CD14-positive monocyte (primary cell): ENCODE measurements around the gene COL19A1. TPM values are rescaled to one million over a fixed set of nuclear protein-coding genes. Genes with fewer than 3 reads are reported as not detected.

Experiments
- DNase-seq, 3 donors: peaks; one replicate each; pipeline ENCODE4 v3.0.0-alpha.2; 2011 to 2022
- H2AFZ ChIP-seq: 2 replicates; pipeline ENCODE4 v1.6.0; 2012; ENCODE audit warnings: mild to moderate bottlenecking, low read depth, low read length, inconsistent platforms; ENCODE audit not compliant: insufficient read depth, poor library complexity, severe bottlenecking
- H3K27ac ChIP-seq, 2 donors: 1 replicate in 1 of 2; 2 replicates in 1 of 2; pipeline ENCODE4 v1.5.1; 2012 to 2013; ENCODE audit warnings: low read length in 2 of 2, control low read depth in 1 of 2, inconsistent platforms in 1 of 2, low read depth in 1 of 2, mild to moderate bottlenecking in 1 of 2
- H3K27me3 ChIP-seq, 2 donors: one replicate each; pipeline versions ENCODE4 v1.6.0 to v1.6.1; 2011 to 2013; ENCODE audit warnings: low read length in 2 of 2; ENCODE audit not compliant: control insufficient read depth in 2 of 2, insufficient read depth in 2 of 2
- H3K36me3 ChIP-seq, 2 donors: replicated peaks in 1 of 2; 1 replicate in 1 of 2; 2 replicates in 1 of 2; pipeline versions ENCODE4 v1.5.1 to v1.6.1; 2012 to 2013; ENCODE audit warnings: low read length in 2 of 2, control low read depth in 1 of 2, inconsistent platforms in 1 of 2, mild to moderate bottlenecking in 1 of 2; ENCODE audit not compliant: insufficient read depth in 2 of 2, control insufficient read depth in 1 of 2
- H3K4me1 ChIP-seq, 2 donors: 1 replicate in 1 of 2; 2 replicates in 1 of 2; pipeline versions ENCODE4 v1.5.1 to v1.6.1; 2012 to 2013; ENCODE audit warnings: low read length in 2 of 2, control low read depth in 1 of 2, inconsistent platforms in 1 of 2, mild to moderate bottlenecking in 1 of 2, moderate library complexity in 1 of 2; ENCODE audit not compliant: insufficient read depth in 2 of 2, control insufficient read depth in 1 of 2
- H3K4me2 ChIP-seq: replicated peaks from 2 replicates; pipeline ENCODE3; 2012; ENCODE audit warnings: low read length, moderate library complexity, mild to moderate bottlenecking; ENCODE audit not compliant: poor library complexity, severe bottlenecking; ENCODE audit errors: extremely low read depth
- H3K4me3 ChIP-seq, 3 experiments: fragments of 200-600 bp in 1 of 3; sonication (generic) in 1 of 3; replicated peaks in 1 of 3; 1 replicate in 2 of 3; 2 replicates in 1 of 3; pipeline ENCODE4 v1.5.1; 2011 to 2013; ENCODE audit warnings: low read length in 3 of 3, mild to moderate bottlenecking in 3 of 3, control low read depth in 2 of 3, low read depth in 2 of 3, inconsistent platforms in 1 of 3, moderate library complexity in 1 of 3
- H3K79me2 ChIP-seq: 2 replicates; pipeline ENCODE4 v1.6.0; 2012; ENCODE audit warnings: mild to moderate bottlenecking, control low read depth, inconsistent platforms, low read length, moderate library complexity; ENCODE audit not compliant: insufficient read depth
- H3K9ac ChIP-seq: 2 replicates; pipeline ENCODE4 v1.6.0; 2017; ENCODE audit warnings: low read length, mild to moderate bottlenecking; ENCODE audit not compliant: insufficient read depth, poor library complexity, severe bottlenecking
- H3K9me3 ChIP-seq, 2 donors: replicated peaks in 1 of 2; 1 replicate in 1 of 2; 2 replicates in 1 of 2; pipeline versions ENCODE4 v1.5.1 to v1.6.1; 2012 to 2013; ENCODE audit warnings: low read length in 2 of 2, control low read depth in 1 of 2; ENCODE audit not compliant: control insufficient read depth in 1 of 2, insufficient read depth in 1 of 2
- H4K20me1 ChIP-seq: 2 replicates; pipeline ENCODE4 v1.6.0; 2012; ENCODE audit warnings: mild to moderate bottlenecking, low read length, control low read depth, moderate library complexity; ENCODE audit not compliant: insufficient read depth
- H3K27ac Mint-ChIP-seq, 7 donors: one replicate each; pipeline ENCODE4 v1.8.0; 2020; ENCODE audit warnings: mild to moderate bottlenecking in 7 of 7, mixed read lengths in 7 of 7, moderate library complexity in 6 of 7, inconsistent platforms in 2 of 7
- H3K27me3 Mint-ChIP-seq, 3 donors: one replicate each; pipeline ENCODE4 v1.8.0; 2021 to 2022; ENCODE audit warnings: low read depth in 3 of 3, mild to moderate bottlenecking in 3 of 3, mixed read lengths in 3 of 3, moderate library complexity in 3 of 3, inconsistent platforms in 1 of 3
- H3K36me3 Mint-ChIP-seq, 2 donors: one replicate each; pipeline ENCODE4 v1.8.0; 2020; ENCODE audit warnings: mixed read lengths in 2 of 2, inconsistent platforms in 1 of 2, mild to moderate bottlenecking in 1 of 2
- H3K4me1 Mint-ChIP-seq: one replicate; pipeline ENCODE4 v1.8.0; 2020; ENCODE audit warnings: mild to moderate bottlenecking, mixed read lengths
- H3K4me3 Mint-ChIP-seq, 2 donors: one replicate each; pipeline ENCODE4 v1.8.0; 2020; ENCODE audit warnings: mild to moderate bottlenecking in 2 of 2, mixed read lengths in 2 of 2, moderate library complexity in 1 of 2
- H3K9me3 Mint-ChIP-seq, 7 donors: one replicate each; pipeline ENCODE4 v1.8.0; 2020 to 2022; ENCODE audit warnings: mixed read lengths in 7 of 7, mild to moderate bottlenecking in 6 of 7, moderate library complexity in 6 of 7, inconsistent platforms in 2 of 7
- WGBS: methylation state at CpG from one replicate; pipeline ENCODE4 v1.1.5; 2013; ENCODE audit warnings: missing lambda C conversion rate; ENCODE audit not compliant: insufficient coverage; 5-methylcytosine and 5-hydroxymethylcytosine counted together
- intact Hi-C, 2 donors: fragments of 100-400 bp; cut with micrococcal nuclease; formaldehyde crosslinking; loops; one replicate each; pipeline versions ENCODE4 v1.15.0 to v1.15.1; 2023
- polyA plus RNA-seq, 3 donors: library from polyadenylated mRNA; depleted of rRNA in 1 of 3; unstranded in 2 of 3; stranded (reverse) in 1 of 3; fragments of 300-500 nt in 2 of 3; fragments of >200 nt in 1 of 3; fragmentation: Illumina TruSeq in 2 of 3; gene quantifications; 1 replicate in 2 of 3; 2 replicates in 1 of 3; pipeline ENCODE4 v1.2.3, GENCODE V29; 2012 to 2021
- TF ChIP-seq, protein P1 (sequence below): fragments of 200-600 bp; IDR thresholded peaks from one replicate; pipeline ENCODE4 v1.8.0; 2022; ENCODE audit warnings: antibody characterized with exemption, mild to moderate bottlenecking

COL19A1 gene
- polyA plus RNA-seq, 3 donors: not detected

DNA sequence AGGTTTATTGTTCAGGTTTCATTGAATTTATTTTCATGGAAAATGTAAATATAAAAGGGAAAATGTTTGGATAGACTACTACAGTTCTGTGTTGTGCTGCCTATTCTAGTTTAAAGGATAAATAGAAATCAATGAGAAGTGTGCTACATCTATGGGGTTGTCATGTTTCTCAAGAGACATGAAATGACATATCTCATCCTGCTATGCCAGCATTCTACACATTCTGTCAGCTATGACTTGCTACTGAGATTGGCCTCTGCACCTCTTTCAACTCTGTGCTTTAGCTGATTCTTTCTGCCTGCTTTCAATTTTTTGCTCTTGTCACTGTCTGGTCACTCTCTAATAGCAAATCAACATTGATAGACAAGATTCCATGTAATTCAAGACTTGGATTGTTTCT is 33.8 kb upstream of the COL19A1 start:
- Mint-ChIP-seq H3K27me3 (peaks cover 0 to 3% (median 0%) of the 10 kb centered on the region in 3 donors), H3K4me1 (peaks cover 4% of the 10 kb centered on the region), H3K36me3 (no peaks in the 10 kb centered on the region), H3K9me3 (peaks cover 0 to 2% (median 0%) of the 10 kb centered on the region in 7 donors), H3K27ac (peak overlapping the region in 1 of 7 donors; percentile 6), H3K4me3 (no peak overlapping the region)
- H3K9me3 ChIP-seq: no peaks in the 10 kb centered on the region
- no peak overlapping the region for H3K9ac ChIP-seq
- H3K4me2 ChIP-seq: no peak overlapping the region
- no peaks in the 10 kb centered on the region for H3K79me2 ChIP-seq
- no peaks in the 10 kb centered on the region for H3K36me3 ChIP-seq
- no peak overlapping the region for H3K4me3 ChIP-seq
- peaks cover 4 to 6% of the 10 kb centered on the region in 2 donors for H3K4me1 ChIP-seq
- no peak overlapping the region for H3K27ac ChIP-seq
- TF ChIP-seq, protein P1, sequence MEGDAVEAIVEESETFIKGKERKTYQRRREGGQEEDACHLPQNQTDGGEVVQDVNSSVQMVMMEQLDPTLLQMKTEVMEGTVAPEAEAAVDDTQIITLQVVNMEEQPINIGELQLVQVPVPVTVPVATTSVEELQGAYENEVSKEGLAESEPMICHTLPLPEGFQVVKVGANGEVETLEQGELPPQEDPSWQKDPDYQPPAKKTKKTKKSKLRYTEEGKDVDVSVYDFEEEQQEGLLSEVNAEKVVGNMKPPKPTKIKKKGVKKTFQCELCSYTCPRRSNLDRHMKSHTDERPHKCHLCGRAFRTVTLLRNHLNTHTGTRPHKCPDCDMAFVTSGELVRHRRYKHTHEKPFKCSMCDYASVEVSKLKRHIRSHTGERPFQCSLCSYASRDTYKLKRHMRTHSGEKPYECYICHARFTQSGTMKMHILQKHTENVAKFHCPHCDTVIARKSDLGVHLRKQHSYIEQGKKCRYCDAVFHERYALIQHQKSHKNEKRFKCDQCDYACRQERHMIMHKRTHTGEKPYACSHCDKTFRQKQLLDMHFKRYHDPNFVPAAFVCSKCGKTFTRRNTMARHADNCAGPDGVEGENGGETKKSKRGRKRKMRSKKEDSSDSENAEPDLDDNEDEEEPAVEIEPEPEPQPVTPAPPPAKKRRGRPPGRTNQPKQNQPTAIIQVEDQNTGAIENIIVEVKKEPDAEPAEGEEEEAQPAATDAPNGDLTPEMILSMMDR: no peak
- no peaks in the 10 kb centered on the region for H4K20me1 ChIP-seq
- intact Hi-C loops: no loop called here
- H3K27me3 ChIP-seq: peaks cover 2 to 4% of the 10 kb centered on the region in 2 donors
- no peak overlapping the region for H2AFZ ChIP-seq
- no peak for DNase-seq

DNA sequence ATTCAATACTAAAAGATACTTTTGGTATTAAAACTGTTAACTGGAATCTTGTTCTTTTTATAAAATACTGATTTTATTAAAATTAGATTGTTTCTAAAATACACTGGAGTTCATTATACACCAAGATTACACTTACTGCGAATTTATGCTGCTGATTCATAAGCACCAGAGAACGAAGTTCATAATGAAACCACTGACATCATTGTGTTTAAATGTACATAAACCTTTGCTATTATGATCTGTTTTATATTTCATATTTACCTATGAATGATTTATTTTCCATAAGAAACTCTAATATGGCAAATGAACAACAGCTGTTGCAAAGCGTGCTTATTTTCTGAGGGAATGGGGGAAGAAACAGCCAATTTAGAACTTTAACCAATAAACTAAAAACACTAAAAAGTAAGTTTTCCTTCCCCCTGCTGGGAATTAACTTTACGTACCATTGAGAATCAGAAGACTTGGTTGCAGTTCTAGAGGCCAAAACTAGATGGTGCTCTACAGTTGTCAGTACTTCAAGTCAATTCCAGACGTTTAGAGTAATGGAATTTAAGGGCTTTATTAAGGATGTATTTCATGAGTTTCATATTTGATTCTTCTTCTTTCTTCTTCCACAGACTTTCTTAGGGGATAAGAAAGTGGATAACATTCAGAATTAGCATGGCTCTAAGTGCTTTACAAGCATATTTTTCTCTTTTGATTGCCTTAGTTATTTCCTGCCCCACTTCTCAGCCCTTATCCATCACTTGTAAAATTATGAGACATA is 30.8 kb upstream of the COL19A1 start:
- no peaks in the 10 kb centered on the region for H3K79me2 ChIP-seq
- no peaks in the 10 kb centered on the region for H3K36me3 ChIP-seq
- H3K4me1 ChIP-seq: peaks cover 4 to 7% of the 10 kb centered on the region in 2 donors
- no peak overlapping the region for H3K9ac ChIP-seq
- H3K27ac Mint-ChIP-seq: no peak overlapping the region
- peaks cover 0 to 2% (median 0%) of the 10 kb centered on the region in 7 donors for H3K9me3 Mint-ChIP-seq
- no peaks in the 10 kb centered on the region for H4K20me1 ChIP-seq
- no peak overlapping the region for H3K4me3 Mint-ChIP-seq
- H3K36me3 Mint-ChIP-seq: no peaks in the 10 kb centered on the region
- intact Hi-C loops: no loop called here
- H3K27me3 ChIP-seq: peaks cover 4 to 5% of the 10 kb centered on the region in 2 donors
- TF ChIP-seq, protein P1: peak; percentile 88
- no peaks in the 10 kb centered on the region for H3K9me3 ChIP-seq
- H3K27ac ChIP-seq: no peak overlapping the region
- H3K4me3 ChIP-seq: no peak overlapping the region
- H3K4me1 Mint-ChIP-seq: peaks cover 7% of the 10 kb centered on the region
- no peak overlapping the region for H2AFZ ChIP-seq
- DNase-seq: peak; percentile 23 to 53 (median 44)
- peaks cover 0 to 3% (median 0%) of the 10 kb centered on the region in 3 donors for H3K27me3 Mint-ChIP-seq
- H3K4me2 ChIP-seq: no peak overlapping the region
- WGBS: no CpG with 5 or more reads among the region's 5 CpGs
